ENCODE measurements around the gene ALG12. TPM values are rescaled to one million over a fixed set of nuclear protein-coding genes. Genes with fewer than 3 reads are reported as not detected.

The ALG12 gene
- total RNA-seq, 1 donor = 20.3 TPM

- no peak for TF ChIP-seq CTCF (IDR thresholded peaks at IDR 0.05; ENCODE audit: insufficient read depth, low read depth, low read length)
- no peak for DNase-seq (ENCODE audit: low read depth)
- no peak overlapping the region for H3K4me3 ChIP-seq (ENCODE audit: low read depth, low read length)
These were observed 53.1 kb downstream of the ALG12 start for GRCh38 chr22:49865156-49865555.

GRCh38 chr22:49863931-49864330 is 54.3 kb downstream of the ALG12 start:
- no peak for TF ChIP-seq CTCF (IDR thresholded peaks at IDR 0.05; ENCODE audit: insufficient read depth, low read depth, low read length)
- DNase-seq (ENCODE audit: low read depth) = peak; percentile 3
- H3K4me3 ChIP-seq (ENCODE audit: low read depth, low read length) = no peak overlapping the region

GRCh38 chr22:49862496-49862776 is 55.8 kb downstream of the ALG12 start:
- no peak overlapping the region for H3K4me3 ChIP-seq (ENCODE audit: low read depth, low read length)
- no peak for TF ChIP-seq CTCF (IDR thresholded peaks at IDR 0.05; ENCODE audit: insufficient read depth, low read depth, low read length)
- no peak for DNase-seq (ENCODE audit: low read depth)

- DNase-seq (ENCODE audit: low read depth) = no peak
These were observed 56.4 kb downstream of the ALG12 start for GRCh38 chr22:49861642-49862495.

GRCh38 chr22:49858827-49859226 is 59.4 kb downstream of the ALG12 start:
- H3K4me3 ChIP-seq (ENCODE audit: low read depth, low read length) = no peak overlapping the region
- no peak for DNase-seq (ENCODE audit: low read depth)
- TF ChIP-seq CTCF (IDR thresholded peaks at IDR 0.05; ENCODE audit: insufficient read depth, low read depth, low read length) = no peak

More at GRCh38 chr22:49861642-49862495, 56.4 kb downstream of the ALG12 start:
- TF ChIP-seq CTCF (IDR thresholded peaks at IDR 0.05; ENCODE audit: insufficient read depth, low read depth, low read length) = no peak
- no peak overlapping the region for H3K4me3 ChIP-seq (ENCODE audit: low read depth, low read length)

- TF ChIP-seq CTCF (IDR thresholded peaks at IDR 0.05; ENCODE audit: insufficient read depth, low read depth, low read length) = no peak
- no peak overlapping the region for H3K4me3 ChIP-seq (ENCODE audit: low read depth, low read length)
- DNase-seq (ENCODE audit: low read depth) = no peak
These were observed 61.2 kb downstream of the ALG12 start for GRCh38 chr22:49856766-49857618.
